K562 (cell line): Measurements from ENCODE around the gene MYMX. TPM values are rescaled to one million over a fixed set of nuclear protein-coding genes. Genes with fewer than 3 reads are reported as not detected.

Source experiments
- FOXA1 ChIP-seq: fragments of 450-650 bp; IDR thresholded peaks from 2 replicates; pipeline ENCODE4 v1.6.1; 2016; ENCODE audit warnings: mild to moderate bottlenecking, borderline replicate concordance
- KAT8 ChIP-seq: fragments of 450-650 bp; IDR thresholded peaks from 2 replicates; pipeline ENCODE4 v1.6.1; 2016; ENCODE audit warnings: low read depth, mild to moderate bottlenecking
- KLF10 ChIP-seq: fragments of 250-450 bp; sonication (Bioruptor Pico); IDR thresholded peaks from 2 replicates; pipeline ENCODE4 v1.6.1; 2021; ENCODE audit warnings: matching md5 sums
- NR1H2 ChIP-seq: sonication (generic); formaldehyde crosslinking; IDR thresholded peaks from 2 replicates; pipeline ENCODE4 v1.4.0; 2020; ENCODE audit warnings: mild to moderate bottlenecking, missing genetic modification reagents
- NR2C1 ChIP-seq, 2 experiments: fragments of 450-650 bp; IDR thresholded peaks; 2 replicates each; pipeline ENCODE4 v1.6.1; 2017; ENCODE audit warnings: mild to moderate bottlenecking in 2 of 2, antibody characterized with exemption in 1 of 2, inconsistent platforms in 1 of 2, missing compliant biosample characterization in 1 of 2, missing genetic modification characterization in 1 of 2
- PTRF ChIP-seq: fragments of 450-650 bp; IDR thresholded peaks from 2 replicates; pipeline ENCODE4 v1.6.1; 2016; ENCODE audit warnings: mild to moderate bottlenecking, missing genetic modification characterization, missing compliant biosample characterization
- RBM25 ChIP-seq: fragments of 200-400 bp; formaldehyde crosslinking; IDR thresholded peaks from 2 replicates; pipeline ENCODE4 v1.6.1; 2018; ENCODE audit warnings: low read length, low read depth, moderate library complexity; ENCODE audit not compliant: severe bottlenecking
- SNRNP70 ChIP-seq: fragments of 200-400 bp; formaldehyde crosslinking; optimal IDR thresholded peaks from 2 replicates; pipeline ENCODE3; 2017; ENCODE audit warnings: low read depth, low read length
- SPI1 ChIP-seq: IDR thresholded peaks from 2 replicates; pipeline ENCODE4 v1.6.1; 2011; ENCODE audit warnings: low read depth, low read length, control low read depth, borderline replicate concordance
- ZNF507 ChIP-seq: conservative IDR thresholded peaks from 2 replicates; pipeline ENCODE4 v1.6.1; 2017; ENCODE audit warnings: missing genetic modification characterization, missing compliant biosample characterization
- ZNF695 ChIP-seq: fragments of 450-650 bp; formaldehyde crosslinking; IDR thresholded peaks from 2 replicates; pipeline ENCODE4 v1.4.0; 2020; ENCODE audit warnings: mild to moderate bottlenecking, moderate library complexity
- polyA plus RNA-seq, 8 experiments: library from polyadenylated mRNA; depleted of rRNA in 4 of 8; stranded (reverse) in 5 of 8; unstranded in 3 of 8; fragments of >200 nt; fragmentation: Nextera tagmentation in 2 of 8; fragmentation: Illumina TruSeq in 1 of 8; extraction: Ambion mirVana in 2 of 8; extraction: Trizol in 1 of 8; gene quantifications; 2 replicates each; pipeline versions ENCODE4 v1.2.1 to v1.2.3, GENCODE V29; 2011 to 2014; ENCODE audit warnings: inconsistent platforms in 1 of 8, missing spikeins in 1 of 8
- total RNA-seq, 7 experiments: library from RNA; depleted of rRNA in 6 of 7; stranded (reverse); fragments of >200 nt in 6 of 7; fragmentation: Illumina TruSeq in 2 of 7; extraction: Trizol in 2 of 7; gene quantifications; 2 replicates each; pipeline versions ENCODE4 v1.2.1 to v1.2.3, GENCODE V29; 2011 to 2021; ENCODE audit warnings: low replicate concordance in 1 of 7
- TF ChIP-seq, protein P1 (sequence below): fragments of 200-800 bp; sonication (Bioruptor generic); IDR thresholded peaks from 2 replicates; pipeline ENCODE4 v1.6.1; 2016; ENCODE audit warnings: missing genetic modification characterization, missing compliant biosample characterization
- TF ChIP-seq, protein P2 (sequence below): fragments of 200-400 bp; formaldehyde crosslinking; IDR thresholded peaks from 2 replicates; pipeline ENCODE4 v1.6.1; 2017; ENCODE audit warnings: mild to moderate bottlenecking, low read depth, low read length, moderate library complexity
- TF ChIP-seq, protein P3 (sequence below): fragments of 250-450 bp; sonication (Bioruptor Pico); IDR thresholded peaks from 2 replicates; pipeline ENCODE4 v1.5.0; 2021
- TF ChIP-seq, protein P4 (sequence below), 2 experiments: fragments of 450-650 bp in 1 of 2; sonication (generic) in 1 of 2; formaldehyde crosslinking in 1 of 2; IDR thresholded peaks in 1 of 2; conservative IDR thresholded peaks in 1 of 2; 2 replicates each; pipeline versions ENCODE4 v1.6.1 to v1.8.1; 2016 to 2023; ENCODE audit warnings: mild to moderate bottlenecking in 2 of 2, moderate library complexity in 2 of 2, inconsistent platforms in 1 of 2, missing genetic modification reagents in 1 of 2
- TF ChIP-seq, protein P5 (sequence below): fragments of 450-650 bp; IDR thresholded peaks from 2 replicates; pipeline ENCODE4 v1.6.1; 2016

MYMX gene
- total and polyA plus RNA-seq, 9 of the 15 experiments (the other 6 are each of a cell fraction or from before 2014, with no cell fraction given), result 0.12 TPM; not detected in 8

DNA sequence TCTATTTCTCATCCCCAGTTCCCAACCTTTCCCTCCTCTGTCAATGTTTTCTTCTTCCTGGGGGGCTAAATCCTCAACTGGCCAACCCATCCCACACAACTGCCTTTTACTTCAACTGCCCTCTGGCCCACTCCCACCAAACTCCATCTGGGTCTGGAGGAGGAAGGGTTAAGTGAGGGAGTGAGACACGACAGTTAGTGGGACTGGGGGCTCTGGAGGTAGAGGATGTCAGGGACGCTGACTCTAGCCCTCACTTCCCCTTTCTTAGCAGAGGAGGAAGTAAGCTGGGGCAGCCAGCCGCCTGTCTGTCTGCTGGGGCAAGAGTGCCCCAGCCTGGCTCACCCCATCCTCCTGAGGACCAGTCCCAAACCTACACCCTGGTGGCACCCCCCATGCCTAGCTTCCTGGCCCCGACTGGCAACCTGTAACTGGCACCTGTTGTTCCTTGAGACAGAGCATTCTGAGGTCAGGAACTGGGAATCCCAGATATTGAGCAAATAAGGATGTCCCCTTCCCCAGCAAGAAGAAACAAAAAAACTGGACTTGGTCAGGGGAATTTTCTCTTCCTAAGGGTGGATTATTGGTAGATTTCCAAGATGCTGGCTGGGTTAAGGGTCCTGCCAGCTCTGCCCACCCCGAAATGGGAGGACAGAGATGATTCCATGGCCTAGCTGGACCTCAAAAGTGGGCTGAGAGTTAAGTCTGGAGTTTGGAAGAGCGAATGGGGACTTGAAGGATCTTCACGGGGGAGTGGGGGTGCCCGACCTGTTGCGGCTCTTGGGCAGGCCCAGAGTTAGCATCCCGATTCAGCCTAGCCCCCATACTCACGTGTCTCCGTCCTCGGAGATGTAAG, 47.7 kb downstream of the MYMX start (continued):
- TF ChIP-seq, protein P1, sequence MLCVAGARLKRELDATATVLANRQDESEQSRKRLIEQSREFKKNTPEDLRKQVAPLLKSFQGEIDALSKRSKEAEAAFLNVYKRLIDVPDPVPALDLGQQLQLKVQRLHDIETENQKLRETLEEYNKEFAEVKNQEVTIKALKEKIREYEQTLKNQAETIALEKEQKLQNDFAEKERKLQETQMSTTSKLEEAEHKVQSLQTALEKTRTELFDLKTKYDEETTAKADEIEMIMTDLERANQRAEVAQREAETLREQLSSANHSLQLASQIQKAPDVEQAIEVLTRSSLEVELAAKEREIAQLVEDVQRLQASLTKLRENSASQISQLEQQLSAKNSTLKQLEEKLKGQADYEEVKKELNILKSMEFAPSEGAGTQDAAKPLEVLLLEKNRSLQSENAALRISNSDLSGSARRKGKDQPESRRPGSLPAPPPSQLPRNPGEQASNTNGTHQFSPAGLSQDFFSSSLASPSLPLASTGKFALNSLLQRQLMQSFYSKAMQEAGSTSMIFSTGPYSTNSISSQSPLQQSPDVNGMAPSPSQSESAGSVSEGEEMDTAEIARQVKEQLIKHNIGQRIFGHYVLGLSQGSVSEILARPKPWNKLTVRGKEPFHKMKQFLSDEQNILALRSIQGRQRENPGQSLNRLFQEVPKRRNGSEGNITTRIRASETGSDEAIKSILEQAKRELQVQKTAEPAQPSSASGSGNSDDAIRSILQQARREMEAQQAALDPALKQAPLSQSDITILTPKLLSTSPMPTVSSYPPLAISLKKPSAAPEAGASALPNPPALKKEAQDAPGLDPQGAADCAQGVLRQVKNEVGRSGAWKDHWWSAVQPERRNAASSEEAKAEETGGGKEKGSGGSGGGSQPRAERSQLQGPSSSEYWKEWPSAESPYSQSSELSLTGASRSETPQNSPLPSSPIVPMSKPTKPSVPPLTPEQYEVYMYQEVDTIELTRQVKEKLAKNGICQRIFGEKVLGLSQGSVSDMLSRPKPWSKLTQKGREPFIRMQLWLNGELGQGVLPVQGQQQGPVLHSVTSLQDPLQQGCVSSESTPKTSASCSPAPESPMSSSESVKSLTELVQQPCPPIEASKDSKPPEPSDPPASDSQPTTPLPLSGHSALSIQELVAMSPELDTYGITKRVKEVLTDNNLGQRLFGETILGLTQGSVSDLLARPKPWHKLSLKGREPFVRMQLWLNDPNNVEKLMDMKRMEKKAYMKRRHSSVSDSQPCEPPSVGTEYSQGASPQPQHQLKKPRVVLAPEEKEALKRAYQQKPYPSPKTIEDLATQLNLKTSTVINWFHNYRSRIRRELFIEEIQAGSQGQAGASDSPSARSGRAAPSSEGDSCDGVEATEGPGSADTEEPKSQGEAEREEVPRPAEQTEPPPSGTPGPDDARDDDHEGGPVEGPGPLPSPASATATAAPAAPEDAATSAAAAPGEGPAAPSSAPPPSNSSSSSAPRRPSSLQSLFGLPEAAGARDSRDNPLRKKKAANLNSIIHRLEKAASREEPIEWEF (CRISPR knock-in tag), result no peak
- TF ChIP-seq, protein P2, sequence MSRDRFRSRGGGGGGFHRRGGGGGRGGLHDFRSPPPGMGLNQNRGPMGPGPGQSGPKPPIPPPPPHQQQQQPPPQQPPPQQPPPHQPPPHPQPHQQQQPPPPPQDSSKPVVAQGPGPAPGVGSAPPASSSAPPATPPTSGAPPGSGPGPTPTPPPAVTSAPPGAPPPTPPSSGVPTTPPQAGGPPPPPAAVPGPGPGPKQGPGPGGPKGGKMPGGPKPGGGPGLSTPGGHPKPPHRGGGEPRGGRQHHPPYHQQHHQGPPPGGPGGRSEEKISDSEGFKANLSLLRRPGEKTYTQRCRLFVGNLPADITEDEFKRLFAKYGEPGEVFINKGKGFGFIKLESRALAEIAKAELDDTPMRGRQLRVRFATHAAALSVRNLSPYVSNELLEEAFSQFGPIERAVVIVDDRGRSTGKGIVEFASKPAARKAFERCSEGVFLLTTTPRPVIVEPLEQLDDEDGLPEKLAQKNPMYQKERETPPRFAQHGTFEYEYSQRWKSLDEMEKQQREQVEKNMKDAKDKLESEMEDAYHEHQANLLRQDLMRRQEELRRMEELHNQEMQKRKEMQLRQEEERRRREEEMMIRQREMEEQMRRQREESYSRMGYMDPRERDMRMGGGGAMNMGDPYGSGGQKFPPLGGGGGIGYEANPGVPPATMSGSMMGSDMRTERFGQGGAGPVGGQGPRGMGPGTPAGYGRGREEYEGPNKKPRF, result no peak
- TF ChIP-seq KLF10 (CRISPR knock-in tag), result no peak
- TF ChIP-seq NR1H2 (CRISPR knock-in tag), result peak; percentile 54
- no peak for TF ChIP-seq NR2C1 (IDR thresholded peaks at IDR 0.05)
- no peak for TF ChIP-seq NR2C1 (tag; IDR thresholded peaks at IDR 0.05)
- no peak for TF ChIP-seq RBM25
- no peak for TF ChIP-seq FOXA1
- TF ChIP-seq, protein P3, sequence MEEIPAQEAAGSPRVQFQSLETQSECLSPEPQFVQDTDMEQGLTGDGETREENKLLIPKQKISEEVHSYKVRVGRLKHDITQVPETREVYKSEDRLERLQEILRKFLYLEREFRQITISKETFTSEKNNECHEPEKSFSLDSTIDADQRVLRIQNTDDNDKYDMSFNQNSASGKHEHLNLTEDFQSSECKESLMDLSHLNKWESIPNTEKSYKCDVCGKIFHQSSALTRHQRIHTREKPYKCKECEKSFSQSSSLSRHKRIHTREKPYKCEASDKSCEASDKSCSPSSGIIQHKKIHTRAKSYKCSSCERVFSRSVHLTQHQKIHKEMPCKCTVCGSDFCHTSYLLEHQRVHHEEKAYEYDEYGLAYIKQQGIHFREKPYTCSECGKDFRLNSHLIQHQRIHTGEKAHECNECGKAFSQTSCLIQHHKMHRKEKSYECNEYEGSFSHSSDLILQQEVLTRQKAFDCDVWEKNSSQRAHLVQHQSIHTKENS, result no peak
- no peak for TF ChIP-seq SNRNP70
- TF ChIP-seq, protein P4, sequence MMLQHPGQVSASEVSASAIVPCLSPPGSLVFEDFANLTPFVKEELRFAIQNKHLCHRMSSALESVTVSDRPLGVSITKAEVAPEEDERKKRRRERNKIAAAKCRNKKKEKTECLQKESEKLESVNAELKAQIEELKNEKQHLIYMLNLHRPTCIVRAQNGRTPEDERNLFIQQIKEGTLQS (IDR thresholded peaks at IDR 0.05), result no peak
- TF ChIP-seq, protein P4 (CRISPR knock-in tag; conservative IDR thresholded peaks at IDR 0.05), result no peak; the same call in 1 of the 2 replicates
- TF ChIP-seq, protein P5, sequence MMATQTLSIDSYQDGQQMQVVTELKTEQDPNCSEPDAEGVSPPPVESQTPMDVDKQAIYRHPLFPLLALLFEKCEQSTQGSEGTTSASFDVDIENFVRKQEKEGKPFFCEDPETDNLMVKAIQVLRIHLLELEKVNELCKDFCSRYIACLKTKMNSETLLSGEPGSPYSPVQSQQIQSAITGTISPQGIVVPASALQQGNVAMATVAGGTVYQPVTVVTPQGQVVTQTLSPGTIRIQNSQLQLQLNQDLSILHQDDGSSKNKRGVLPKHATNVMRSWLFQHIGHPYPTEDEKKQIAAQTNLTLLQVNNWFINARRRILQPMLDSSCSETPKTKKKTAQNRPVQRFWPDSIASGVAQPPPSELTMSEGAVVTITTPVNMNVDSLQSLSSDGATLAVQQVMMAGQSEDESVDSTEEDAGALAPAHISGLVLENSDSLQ, result peak; percentile 20; the same call in 1 of the 2 replicates
- no peak for TF ChIP-seq ZNF695 (CRISPR knock-in tag)
- peak; percentile 100 for TF ChIP-seq SPI1
- no peak for TF ChIP-seq KAT8
- TF ChIP-seq PTRF (tag), result no peak
- TF ChIP-seq ZNF507, result no peak
